ENCODE data around the gene MIEF2. TPM values are rescaled to one million over a fixed set of nuclear protein-coding genes. Genes with fewer than 3 reads are reported as not detected.

MIEF2 gene
- total and polyA plus RNA-seq, 3 donors from 2014 or later, result 7.5 to 29.4 (median 28.5) TPM

GRCh38 chr17:18258356-18259038 lies 2.0 kb upstream of the MIEF2 start, which contains the start of gene FLII:
FLII (minus strand) TSS chr17:18258738; CDS start chr17:18258690, 48 bp downstream.
- H3K4me1 ChIP-seq, result peaks cover 33% of the 10 kb centered on the region
- 0 to 1% methylated on average over 12 to 62 of the region's 71 CpGs for WGBS, 2 donors

GRCh38 chr17:18259621-18260331 lies 686 bp upstream of the MIEF2 start:
- no peak for DNase-seq
- no peak for TF ChIP-seq POLR2A (IDR thresholded peaks at IDR 0.05)
- intact Hi-C loops (cut with DNase I; ENCODE audit: low total_unique reads), result loop anchor here (10.0 kb wide), 1 partner anchor 65 kb away; no protein-coding TSS in a partner anchor
- H3K27me3 ChIP-seq, result no peaks in the 10 kb centered on the region
- H3K27ac ChIP-seq, result peak overlapping the region in 1 of 2 donors; percentile 89
- H3K4me1 ChIP-seq, result peaks cover 33% of the 10 kb centered on the region
- no peaks in the 10 kb centered on the region for H3K36me3 ChIP-seq (ENCODE audit: low read depth, missing control alignments)
- no peaks in the 10 kb centered on the region for H3K9me3 ChIP-seq
- WGBS, 2 donors, result 53 to 62% methylated on average over 19 to 21 of the region's 22 CpGs
- peak overlapping the region; percentile 80 to 83 for H3K4me3 ChIP-seq

More at GRCh38 chr17:18258356-18259038, 2.0 kb upstream of the MIEF2 start, which contains the start of gene FLII:
- TF ChIP-seq, protein P1, sequence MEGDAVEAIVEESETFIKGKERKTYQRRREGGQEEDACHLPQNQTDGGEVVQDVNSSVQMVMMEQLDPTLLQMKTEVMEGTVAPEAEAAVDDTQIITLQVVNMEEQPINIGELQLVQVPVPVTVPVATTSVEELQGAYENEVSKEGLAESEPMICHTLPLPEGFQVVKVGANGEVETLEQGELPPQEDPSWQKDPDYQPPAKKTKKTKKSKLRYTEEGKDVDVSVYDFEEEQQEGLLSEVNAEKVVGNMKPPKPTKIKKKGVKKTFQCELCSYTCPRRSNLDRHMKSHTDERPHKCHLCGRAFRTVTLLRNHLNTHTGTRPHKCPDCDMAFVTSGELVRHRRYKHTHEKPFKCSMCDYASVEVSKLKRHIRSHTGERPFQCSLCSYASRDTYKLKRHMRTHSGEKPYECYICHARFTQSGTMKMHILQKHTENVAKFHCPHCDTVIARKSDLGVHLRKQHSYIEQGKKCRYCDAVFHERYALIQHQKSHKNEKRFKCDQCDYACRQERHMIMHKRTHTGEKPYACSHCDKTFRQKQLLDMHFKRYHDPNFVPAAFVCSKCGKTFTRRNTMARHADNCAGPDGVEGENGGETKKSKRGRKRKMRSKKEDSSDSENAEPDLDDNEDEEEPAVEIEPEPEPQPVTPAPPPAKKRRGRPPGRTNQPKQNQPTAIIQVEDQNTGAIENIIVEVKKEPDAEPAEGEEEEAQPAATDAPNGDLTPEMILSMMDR (IDR thresholded peaks at IDR 0.05), result no peak
- TF ChIP-seq POLR2A (IDR thresholded peaks at IDR 0.05), result no peak
- Histone ChIP-seq H3K27ac (peak within 1 kb of the TSS; percentile 91), H3K4me3 (peak within 1 kb of the TSS; percentile 95 to 100), H3K36me3 (ENCODE audit: low read depth, missing control alignments) (no peaks in the 10 kb centered on the region), H3K27me3 (no peaks in the 10 kb centered on the region), H3K9me3 (no peaks in the 10 kb centered on the region)
- DNase-seq, result peak; percentile 64
- intact Hi-C loops (cut with DNase I; ENCODE audit: low total_unique reads), result no loop called here

- DNase-seq, result peak; percentile 51
- TF ChIP-seq POLR2A (IDR thresholded peaks at IDR 0.05), result no peak
- TF ChIP-seq, protein P1 (IDR thresholded peaks at IDR 0.05), result no peak
- Histone ChIP-seq H3K9me3 (no peaks in the 10 kb centered on the region), H3K27me3 (no peaks in the 10 kb centered on the region), H3K36me3 (ENCODE audit: low read depth, missing control alignments) (no peaks in the 10 kb centered on the region), H3K4me3 (peak overlapping the region; percentile 80 to 83), H3K4me1 (peaks cover 33% of the 10 kb centered on the region), H3K27ac (peak overlapping the region; percentile 77 to 89)
- intact Hi-C loops (cut with DNase I; ENCODE audit: low total_unique reads), result loop anchor here (10.0 kb wide), 1 partner anchor 64 kb away; no protein-coding TSS in a partner anchor
- WGBS, 2 donors, result 0 to 3% methylated on average over 12 to 16 of the region's 16 CpGs
Measured at GRCh38 chr17:18261146-18261515, 669 bp downstream of the MIEF2 start.

DNA sequence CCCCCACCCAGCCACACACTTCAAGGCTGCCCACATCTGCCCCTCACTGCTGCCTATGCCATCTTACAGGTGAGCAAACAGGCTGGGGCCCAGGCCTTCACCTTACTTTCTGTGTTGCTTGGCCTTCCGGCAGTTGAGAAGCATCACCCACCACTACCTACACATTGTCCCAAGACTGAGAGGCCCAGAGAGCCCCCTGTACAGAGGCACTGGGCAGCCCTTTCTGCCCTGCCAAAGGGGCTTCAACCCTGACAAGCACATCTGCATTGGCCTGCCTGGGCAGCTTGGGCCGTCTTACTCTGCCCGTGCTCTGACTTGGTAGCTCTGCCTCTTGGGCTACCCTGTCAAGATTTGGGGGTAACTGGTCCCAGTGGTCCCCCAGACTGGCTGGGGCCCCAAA lies 1.2 kb downstream of the MIEF2 start:
- Histone ChIP-seq H3K27me3 (no peaks in the 10 kb centered on the region), H3K36me3 (ENCODE audit: low read depth, missing control alignments) (no peaks in the 10 kb centered on the region), H3K4me3 (peak overlapping the region in 1 of 2 donors; percentile 83), H3K9me3 (no peaks in the 10 kb centered on the region), H3K4me1 (peaks cover 30% of the 10 kb centered on the region), H3K27ac (peak overlapping the region in 1 of 2 donors; percentile 89)
- intact Hi-C loops (cut with DNase I; ENCODE audit: low total_unique reads), result loop anchor here (10.0 kb wide), 1 partner anchor 63 kb away; no protein-coding TSS in a partner anchor
- no peak for DNase-seq
- 75 to 84% methylated on average over 2 to 3 of the region's 3 CpGs for WGBS, 2 donors
- TF ChIP-seq, protein P1 (IDR thresholded peaks at IDR 0.05), result no peak
- no peak for TF ChIP-seq POLR2A (IDR thresholded peaks at IDR 0.05)

- no peak overlapping the region for H3K4me3 ChIP-seq
- no peaks in the 10 kb centered on the region for H3K27me3 ChIP-seq
- intact Hi-C loops (cut with DNase I; ENCODE audit: low total_unique reads), result loop anchor here (10.0 kb wide), 1 partner anchor 63 kb away; no protein-coding TSS in a partner anchor
- no peak for TF ChIP-seq POLR2A (IDR thresholded peaks at IDR 0.05)
- TF ChIP-seq, protein P1 (IDR thresholded peaks at IDR 0.05), result no peak
- H3K4me1 ChIP-seq, result peaks cover 25% of the 10 kb centered on the region
- H3K27ac ChIP-seq, result no peak overlapping the region
- WGBS, 2 donors, result 80 to 81% methylated on average over 1 to 2 of the region's 2 CpGs
- H3K36me3 ChIP-seq (ENCODE audit: low read depth, missing control alignments), result no peaks in the 10 kb centered on the region
- DNase-seq, result no peak
- no peaks in the 10 kb centered on the region for H3K9me3 ChIP-seq
Measured at GRCh38 chr17:18262111-18262510, 1.6 kb downstream of the MIEF2 start.
